ENCODE measurements around the gene PWWP2A. TPM values are rescaled to one million over a fixed set of nuclear protein-coding genes. Genes with fewer than 3 reads are reported as not detected.
A peak's percentile ranks its signal among the peaks of the same experiment; 100 is the strongest.

The PWWP2A gene
- total RNA-seq, 1 donor from 2014 or later: 19.6 TPM

DNA sequence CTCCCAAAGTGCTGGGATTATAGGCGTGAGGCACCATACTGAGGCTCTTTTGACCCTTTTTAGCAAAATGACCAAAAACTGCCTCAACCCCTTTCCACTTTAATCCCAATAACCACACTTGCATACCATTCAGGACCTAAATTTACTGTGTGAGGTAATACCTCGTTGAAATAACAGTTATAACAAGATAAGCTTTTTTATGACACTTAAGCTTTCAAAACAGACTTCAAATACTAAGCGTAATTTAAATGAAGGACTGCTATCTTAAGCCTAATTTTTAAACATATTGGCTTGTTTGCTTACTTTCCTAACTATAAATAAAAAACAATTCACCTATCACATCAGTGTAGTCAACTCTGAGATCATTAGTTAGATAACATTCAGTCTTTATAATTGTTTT is 37.8 kb downstream of the PWWP2A start:
- H3K9ac ChIP-seq (ENCODE audit: low read length): no peak overlapping the region
- no peak overlapping the region for H3K4me3 ChIP-seq (ENCODE audit: insufficient read depth, low read depth, low read length)
- H4K20me1 ChIP-seq (ENCODE audit: insufficient read depth, low read length): no peaks in the 10 kb centered on the region
- FAIRE-seq (no peak), DNase-seq (ENCODE audit: low read depth) (peak; percentile 18)
- H3K4me1 ChIP-seq (ENCODE audit: insufficient read depth, low read length): peaks cover 35% of the 10 kb centered on the region
- H3K27ac ChIP-seq (ENCODE audit: low read depth, low read length): no peak overlapping the region
- H3K4me2 ChIP-seq (ENCODE audit: low read length): no peak overlapping the region
- H3K9me3 ChIP-seq (ENCODE audit: insufficient read depth, low read depth, low read length): no peaks in the 10 kb centered on the region
- TF ChIP-seq EZH2 (IDR thresholded peaks at IDR 0.05; ENCODE audit: insufficient read depth, low read length): no peak
- TF ChIP-seq CTCF (IDR thresholded peaks at IDR 0.05; ENCODE audit: insufficient read depth, low read depth, low read length): no peak
- no peaks in the 10 kb centered on the region for H3K27me3 ChIP-seq (ENCODE audit: insufficient read depth, low read length)
- H3K9me3 Mint-ChIP-seq (ENCODE audit: unreplicated experiment): no peaks in the 10 kb centered on the region
- H3K36me3 Mint-ChIP-seq (ENCODE audit: low read depth, unreplicated experiment): no peaks in the 10 kb centered on the region
- H3K27me3 Mint-ChIP-seq (ENCODE audit: low read depth, unreplicated experiment): no peaks in the 10 kb centered on the region
- H3K79me2 ChIP-seq (ENCODE audit: insufficient read depth, low read length): no peaks in the 10 kb centered on the region
- peak overlapping the region; percentile 98 for H3K27ac Mint-ChIP-seq (ENCODE audit: unreplicated experiment)
- H3K4me3 Mint-ChIP-seq (ENCODE audit: unreplicated experiment): no peak overlapping the region
- no peak overlapping the region for H2AFZ ChIP-seq (ENCODE audit: low read depth, low read length)
- peaks cover 4% of the 10 kb centered on the region for H3K36me3 ChIP-seq (ENCODE audit: insufficient read depth, low read length)
- H3K4me1 Mint-ChIP-seq (ENCODE audit: low read depth, unreplicated experiment): peaks cover 23% of the 10 kb centered on the region

DNA sequence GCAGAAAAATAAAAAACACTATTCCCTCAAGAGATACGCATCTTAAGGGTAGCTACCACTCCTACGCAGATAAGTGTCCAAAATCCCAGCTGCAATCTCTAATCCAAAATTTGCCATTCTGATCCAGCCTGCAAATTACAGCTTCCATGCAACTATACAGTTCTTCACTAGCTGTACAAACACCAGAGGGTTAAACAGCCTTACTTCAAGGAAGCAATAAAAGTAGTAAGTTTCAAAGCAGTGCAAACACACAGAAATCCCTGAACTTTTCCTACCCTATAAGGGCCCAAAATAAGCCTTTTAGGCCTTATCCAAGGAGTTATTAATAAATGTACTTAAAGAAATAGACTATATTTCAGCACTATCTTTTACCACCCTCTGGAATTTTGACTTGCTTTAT is 39.5 kb downstream of the PWWP2A start:
- Histone ChIP-seq H3K9ac (ENCODE audit: low read length) (no peak overlapping the region), H4K20me1 (ENCODE audit: insufficient read depth, low read length) (no peaks in the 10 kb centered on the region), H3K27me3 (ENCODE audit: insufficient read depth, low read length) (no peaks in the 10 kb centered on the region), H3K4me1 (ENCODE audit: insufficient read depth, low read length) (peaks cover 39% of the 10 kb centered on the region), H3K36me3 (ENCODE audit: insufficient read depth, low read length) (peaks cover 4% of the 10 kb centered on the region), H3K9me3 (ENCODE audit: insufficient read depth, low read depth, low read length) (no peaks in the 10 kb centered on the region), H3K79me2 (ENCODE audit: insufficient read depth, low read length) (no peaks in the 10 kb centered on the region), H2AFZ (ENCODE audit: low read depth, low read length) (no peak overlapping the region), H3K27ac (ENCODE audit: low read depth, low read length) (no peak overlapping the region), H3K4me3 (ENCODE audit: insufficient read depth, low read depth, low read length) (no peak overlapping the region), H3K4me2 (ENCODE audit: low read length) (no peak overlapping the region)
- H3K4me1 Mint-ChIP-seq (ENCODE audit: low read depth, unreplicated experiment): peaks cover 28% of the 10 kb centered on the region
- TF ChIP-seq CTCF (IDR thresholded peaks at IDR 0.05; ENCODE audit: insufficient read depth, low read depth, low read length) (no peak), EZH2 (IDR thresholded peaks at IDR 0.05; ENCODE audit: insufficient read depth, low read length) (no peak)
- no peaks in the 10 kb centered on the region for H3K36me3 Mint-ChIP-seq (ENCODE audit: low read depth, unreplicated experiment)
- H3K9me3 Mint-ChIP-seq (ENCODE audit: unreplicated experiment): no peaks in the 10 kb centered on the region
- DNase-seq (ENCODE audit: low read depth) (no peak), FAIRE-seq (no peak)
- no peak overlapping the region for H3K4me3 Mint-ChIP-seq (ENCODE audit: unreplicated experiment)
- H3K27me3 Mint-ChIP-seq (ENCODE audit: low read depth, unreplicated experiment): no peaks in the 10 kb centered on the region
- peak overlapping the region; percentile 8 for H3K27ac Mint-ChIP-seq (ENCODE audit: unreplicated experiment)

- no peak overlapping the region for H3K9ac ChIP-seq (ENCODE audit: low read length)
- no peaks in the 10 kb centered on the region for H3K27me3 Mint-ChIP-seq (ENCODE audit: low read depth, unreplicated experiment)
- peaks cover 16% of the 10 kb centered on the region for H3K4me1 ChIP-seq (ENCODE audit: insufficient read depth, low read length)
- peaks cover 13% of the 10 kb centered on the region for H3K4me1 Mint-ChIP-seq (ENCODE audit: low read depth, unreplicated experiment)
- H3K9me3 ChIP-seq (ENCODE audit: insufficient read depth, low read depth, low read length): no peaks in the 10 kb centered on the region
- H3K27me3 ChIP-seq (ENCODE audit: insufficient read depth, low read length): no peaks in the 10 kb centered on the region
- H3K36me3 Mint-ChIP-seq (ENCODE audit: low read depth, unreplicated experiment): no peaks in the 10 kb centered on the region
- H3K4me3 ChIP-seq (ENCODE audit: insufficient read depth, low read depth, low read length): no peak overlapping the region
- no peaks in the 10 kb centered on the region for H3K79me2 ChIP-seq (ENCODE audit: insufficient read depth, low read length)
- H3K27ac ChIP-seq (ENCODE audit: low read depth, low read length): no peak overlapping the region
- DNase-seq (ENCODE audit: low read depth): no peak
- TF ChIP-seq EZH2 (IDR thresholded peaks at IDR 0.05; ENCODE audit: insufficient read depth, low read length): no peak
- no peak for TF ChIP-seq CTCF (IDR thresholded peaks at IDR 0.05; ENCODE audit: insufficient read depth, low read depth, low read length)
- FAIRE-seq: no peak
- H3K36me3 ChIP-seq (ENCODE audit: insufficient read depth, low read length): peaks cover 4% of the 10 kb centered on the region
- no peak overlapping the region for H3K4me3 Mint-ChIP-seq (ENCODE audit: unreplicated experiment)
- H4K20me1 ChIP-seq (ENCODE audit: insufficient read depth, low read length): no peaks in the 10 kb centered on the region
- H3K27ac Mint-ChIP-seq (ENCODE audit: unreplicated experiment): no peak overlapping the region
- no peaks in the 10 kb centered on the region for H3K9me3 Mint-ChIP-seq (ENCODE audit: unreplicated experiment)
- H3K4me2 ChIP-seq (ENCODE audit: low read length): no peak overlapping the region
- no peak overlapping the region for H2AFZ ChIP-seq (ENCODE audit: low read depth, low read length)
Observed at GRCh38 chr5:160076997-160077396, 42.3 kb downstream of the PWWP2A start.

Measured in astrocyte (in vitro differentiated cells and primary cell).